MM.1S (cell line): ENCODE results near the gene RPS21.

Source experiments
- DNase-seq: peaks from one replicate; pipeline ENCODE4 v3.0.0-alpha.2; 2015
- H2AFZ ChIP-seq: fragments of 300-600 bp; sonication (generic); 2 replicates; pipeline ENCODE4 v1.6.0; 2016; ENCODE audit warnings: antibody characterized with exemption, low read length
- H3F3A ChIP-seq: fragments of 300-600 bp; sonication (generic); 2 replicates; pipeline ENCODE4 v1.6.1; 2016; ENCODE audit warnings: mild to moderate bottlenecking, antibody characterized with exemption, low read length, moderate library complexity, mixed read lengths; ENCODE audit not compliant: insufficient read depth
- H3K27ac ChIP-seq: fragments of 300-600 bp; sonication (generic); 2 replicates; pipeline ENCODE4 v1.5.1; 2016; ENCODE audit warnings: mild to moderate bottlenecking, low read length
- H3K27me3 ChIP-seq: fragments of 300-600 bp; sonication (generic); replicated peaks from 2 replicates; pipeline ENCODE4 v1.6.0; 2016; ENCODE audit warnings: low read length; ENCODE audit not compliant: insufficient read depth
- H3K36me3 ChIP-seq: fragments of 300-600 bp; sonication (generic); replicated peaks from 2 replicates; pipeline ENCODE4 v1.6.1; 2016; ENCODE audit warnings: mild to moderate bottlenecking, low read length, mixed read lengths; ENCODE audit not compliant: insufficient read depth
- H3K4me1 ChIP-seq: fragments of 300-600 bp; sonication (generic); 2 replicates; pipeline ENCODE4 v1.6.1; 2016; ENCODE audit warnings: low read length, mixed read lengths
- H3K4me2 ChIP-seq: fragments of 300-600 bp; sonication (generic); 2 replicates; pipeline ENCODE4 v1.6.0; 2016; ENCODE audit warnings: low read depth, low read length
- H3K4me3 ChIP-seq: fragments of 300-600 bp; sonication (generic); 2 replicates; pipeline ENCODE4 v1.5.1; 2016; ENCODE audit warnings: low read length, mixed read lengths
- H3K79me2 ChIP-seq: fragments of 300-600 bp; sonication (generic); 2 replicates; pipeline ENCODE4 v1.6.1; 2016; ENCODE audit warnings: mixed run types, low read length, mixed read lengths
- H3K9ac ChIP-seq: fragments of 300-600 bp; sonication (generic); 2 replicates; pipeline ENCODE4 v1.6.1; 2016; ENCODE audit warnings: low read length, mixed read lengths
- H3K9me2 ChIP-seq: fragments of 300-600 bp; sonication (generic); replicated peaks from 2 replicates; pipeline ENCODE4 v1.6.1; 2016; ENCODE audit warnings: mild to moderate bottlenecking, low read length, mixed read lengths; ENCODE audit not compliant: insufficient read depth
- H3K9me3 ChIP-seq: fragments of 300-600 bp; sonication (generic); replicated peaks from 2 replicates; pipeline ENCODE4 v1.6.1; 2016; ENCODE audit warnings: mild to moderate bottlenecking, low read length, mixed read lengths; ENCODE audit not compliant: insufficient read depth
- H4K20me1 ChIP-seq: fragments of 300-600 bp; sonication (generic); 2 replicates; pipeline ENCODE4 v1.6.1; 2016; ENCODE audit warnings: mild to moderate bottlenecking, low read length, moderate library complexity, mixed read lengths; ENCODE audit not compliant: insufficient read depth
- CTCF ChIP-seq: fragments of 300-600 bp; sonication (generic); IDR thresholded peaks from 2 replicates; pipeline ENCODE4 v1.5.1; 2016; ENCODE audit warnings: antibody characterized with exemption, low read length, mixed read lengths
- EZH2 ChIP-seq: fragments of 300-600 bp; sonication (generic); optimal IDR thresholded peaks from 2 replicates; pipeline ENCODE3; 2017; ENCODE audit warnings: low read depth, mild to moderate bottlenecking, antibody characterized with exemption, low read length, mixed read lengths
- EZH2phosphoT487 ChIP-seq: fragments of 300-600 bp; sonication (generic); IDR thresholded peaks from 2 replicates; pipeline ENCODE4 v1.6.1; 2018; ENCODE audit warnings: antibody characterized with exemption, low read length

Gene RPS21

GRCh38 chr20:62386383-62387218 is at the start of gene RPS21:
Gene RPS21, plus strand, starts transcription at chr20:62387103. Its CDS starts 236 bp downstream, at chr20:62387339.
- peak; percentile 95 for DNase-seq
- peaks cover 17% of the 10 kb centered on the region for H3K36me3 ChIP-seq

GRCh38 chr20:62337558-62338293 is 49.2 kb upstream of the RPS21 start:
- Histone ChIP-seq H3K4me3 (0 out of 2 replicates have a peak overlapping the region, but pooled peaks have one; percentile 15), H3K9me3 (no peaks in the 10 kb centered on the region), H3K27ac (peak overlapping the region; percentile 100), H3K27me3 (no peaks in the 10 kb centered on the region), H3K4me2 (peak overlapping the region; percentile 66), H3K79me2 (peaks cover 11% of the 10 kb centered on the region), H3K9me2 (no peaks in the 10 kb centered on the region), H3F3A (peaks cover 48% of the 10 kb centered on the region), H3K9ac (peak overlapping the region; percentile 96), H2AFZ (no peak overlapping the region; the same call in 1 of the 2 replicates), H4K20me1 (no peaks in the 10 kb centered on the region), H3K4me1 (peaks cover 38% of the 10 kb centered on the region), H3K36me3 (no peaks in the 10 kb centered on the region)
- TF ChIP-seq EZH2phosphoT487, result no peak
- no peak for TF ChIP-seq CTCF
- TF ChIP-seq EZH2, result no peak
- peak; percentile 96 for DNase-seq

More at GRCh38 chr20:62386383-62387218, at the start of gene RPS21:
- H3K9ac ChIP-seq, result peak within 1 kb of the TSS; percentile 99
- peaks cover 57% of the 10 kb centered on the region for H3K79me2 ChIP-seq
- no peak for TF ChIP-seq EZH2
- no peak for TF ChIP-seq CTCF
- TF ChIP-seq EZH2phosphoT487, result no peak
- peaks cover 16% of the 10 kb centered on the region for H3K4me1 ChIP-seq
- H3K4me2 ChIP-seq, result peak within 1 kb of the TSS; percentile 98
- no peaks in the 10 kb centered on the region for H4K20me1 ChIP-seq
- H3K9me3 ChIP-seq, result no peaks in the 10 kb centered on the region
- H3F3A ChIP-seq, result peaks cover 34% of the 10 kb centered on the region
- no peaks in the 10 kb centered on the region for H3K9me2 ChIP-seq
- H3K27me3 ChIP-seq, result no peaks in the 10 kb centered on the region
- H3K4me3 ChIP-seq, result peak within 1 kb of the TSS; percentile 100
- H2AFZ ChIP-seq, result peak within 1 kb of the TSS; percentile 54; the same call in 1 of the 2 replicates
- peak within 1 kb of the TSS; percentile 86 for H3K27ac ChIP-seq

GRCh38 chr20:62338294-62338620 is 48.6 kb upstream of the RPS21 start:
- Histone ChIP-seq H2AFZ (no peak overlapping the region), H3K4me1 (peaks cover 38% of the 10 kb centered on the region), H3K4me3 (peak overlapping the region; percentile 15; the same call in 1 of the 2 replicates), H3K4me2 (peak overlapping the region; percentile 66), H3K36me3 (no peaks in the 10 kb centered on the region), H3K9ac (peak overlapping the region; percentile 96), H3K9me3 (no peaks in the 10 kb centered on the region), H3K9me2 (no peaks in the 10 kb centered on the region), H3K79me2 (peaks cover 11% of the 10 kb centered on the region), H4K20me1 (no peaks in the 10 kb centered on the region), H3K27me3 (no peaks in the 10 kb centered on the region), H3F3A (peaks cover 48% of the 10 kb centered on the region), H3K27ac (peak overlapping the region; percentile 100)
- DNase-seq, result no peak
- no peak for TF ChIP-seq EZH2
- no peak for TF ChIP-seq EZH2phosphoT487
- TF ChIP-seq CTCF, result no peak
